Stromal cell of bone marrow (primary cell): Measurements from ENCODE around the gene KRTAP12-3.
"Not testable (repeated sequence)": the region's sequence is repeated elsewhere in the genome, so short reads cannot be mapped to it uniquely, and the experiment has no call there.

Source experiments
- DNase-seq: peaks from one replicate; pipeline ENCODE4 v3.0.0-alpha.2; 2012; ENCODE audit warnings: low read depth

The KRTAP12-3 gene

GRCh38 chr21:44650973-44651675, 6.6 kb upstream of the KRTAP12-3 start:
- DNase-seq = no peak

DNA sequence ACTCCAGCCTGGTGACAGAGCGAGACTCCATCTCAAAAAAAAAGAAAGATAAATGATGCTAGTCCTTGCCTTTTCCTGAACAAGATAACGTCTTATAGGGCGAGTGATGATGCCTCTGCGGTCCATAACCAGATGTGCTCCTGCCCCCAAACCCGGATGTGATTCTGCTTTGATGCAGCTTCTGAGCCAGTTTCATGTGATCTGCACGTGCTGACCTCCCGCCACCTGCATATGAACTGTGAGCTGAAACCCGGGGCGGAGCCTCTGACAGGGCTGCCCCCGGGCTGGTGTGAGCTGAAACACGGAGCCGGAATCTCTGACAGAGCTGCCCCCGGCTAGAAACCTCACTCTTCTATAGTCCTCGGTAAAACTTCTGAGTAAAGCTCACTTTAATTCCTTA, 4.6 kb upstream of the KRTAP12-3 start:
- no peak for DNase-seq

DNA sequence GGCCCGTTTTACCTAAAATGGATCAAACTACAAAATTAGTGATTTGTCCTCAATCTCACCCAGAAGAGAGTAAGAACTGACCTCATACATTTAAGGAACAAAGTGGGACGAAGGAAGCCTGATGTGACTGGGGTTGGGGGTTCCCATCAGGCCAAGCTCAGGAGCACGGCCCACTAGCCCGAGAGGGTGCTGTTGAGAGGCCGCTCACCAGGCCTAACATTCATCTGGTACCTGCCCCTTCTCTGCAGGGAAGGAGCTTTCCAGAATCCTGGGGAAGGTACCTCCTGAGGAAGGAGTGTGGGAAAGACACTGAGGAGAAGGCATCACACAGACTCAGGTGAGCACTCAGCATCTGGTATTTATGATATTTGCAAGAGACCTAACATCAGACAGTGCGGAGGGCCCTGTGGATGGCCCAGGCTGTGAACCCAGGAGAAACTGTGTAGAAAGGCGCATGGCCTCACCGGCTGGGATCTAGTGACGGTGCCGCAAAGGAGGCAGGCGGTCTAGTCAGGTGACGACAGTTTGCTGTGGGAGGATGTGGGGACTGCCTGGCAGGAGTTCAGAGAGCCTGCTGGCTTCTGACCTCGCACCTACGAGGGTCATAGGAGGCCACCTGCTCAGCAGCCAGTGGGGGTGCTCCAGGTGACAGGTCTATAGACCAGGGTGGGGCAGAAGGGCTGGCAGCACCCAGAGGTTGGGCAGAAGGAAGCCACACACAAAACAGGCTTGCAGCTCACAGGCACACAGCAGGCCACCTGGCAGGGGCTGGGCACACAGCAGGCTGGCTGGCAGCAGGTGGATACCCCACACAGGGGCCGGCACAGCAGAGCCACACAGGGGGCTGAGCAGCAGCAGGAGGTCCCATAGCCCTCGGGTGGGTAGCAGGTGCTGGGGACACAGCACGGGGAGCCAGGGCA, 3.8 kb upstream of the KRTAP12-3 start:
- DNase-seq = no peak

- no peak for DNase-seq
Observed at GRCh38 chr21:44654576-44655175, 3.1 kb upstream of the KRTAP12-3 start, which contains the start of gene KRTAP12-4. Gene KRTAP12-4, minus strand, starts transcription at chr21:44654659. Its CDS starts 45 bp downstream, at chr21:44654614.

- no peak for DNase-seq
Observed at GRCh38 chr21:44656868-44657267, 864 bp upstream of the KRTAP12-3 start.

DNA sequence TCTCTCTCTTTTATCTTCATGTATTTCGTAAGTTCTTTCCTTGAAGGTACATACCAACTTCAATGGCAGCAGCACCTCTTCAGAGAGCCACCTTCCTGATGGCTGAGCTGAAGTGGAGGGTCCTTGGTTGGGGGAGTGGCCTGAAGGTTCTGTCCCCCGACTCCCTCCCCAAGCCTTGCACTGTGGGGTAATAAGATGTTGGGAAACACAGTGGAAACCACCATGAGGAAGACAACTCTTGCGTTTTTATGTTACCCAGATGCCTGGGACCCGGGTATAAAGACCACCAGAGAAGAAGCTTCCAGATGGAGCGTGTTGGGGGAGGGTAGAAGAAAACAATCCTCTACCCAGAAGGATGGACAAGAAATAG, 794 bp downstream of the KRTAP12-3 start:
- DNase-seq = no peak

DNA sequence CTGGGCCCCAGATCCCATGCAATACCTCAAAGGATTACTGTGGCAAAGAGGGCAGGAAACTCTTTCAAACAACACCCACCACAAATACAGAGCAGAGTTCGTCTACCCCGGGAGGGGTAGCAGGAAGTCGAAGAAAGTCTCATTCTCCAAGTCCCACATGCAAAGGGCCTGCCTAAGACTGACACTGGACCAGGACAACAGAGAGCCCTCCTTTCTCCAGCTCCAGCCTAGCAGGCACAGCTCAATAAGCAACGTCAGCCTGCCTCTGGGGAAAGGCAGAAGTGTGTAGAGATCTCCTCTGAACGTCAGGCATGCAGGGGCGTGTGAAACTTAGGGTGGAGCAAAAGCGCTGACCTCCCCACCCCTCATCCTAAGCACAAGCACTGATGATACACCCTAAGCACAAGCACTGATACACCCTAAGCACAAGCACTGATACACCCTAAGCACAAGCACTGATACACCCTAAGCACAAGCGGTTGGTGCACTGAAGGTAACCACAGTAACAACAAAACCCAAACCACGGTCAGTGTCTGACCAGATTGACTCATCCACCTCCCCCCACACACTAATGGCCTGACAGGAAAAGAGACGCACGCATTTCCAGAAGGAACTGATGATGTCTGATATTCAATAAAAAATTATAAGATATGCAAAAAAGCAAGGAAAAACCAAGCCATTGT, 1.3 kb downstream of the KRTAP12-3 start:
- DNase-seq = no peak

DNA sequence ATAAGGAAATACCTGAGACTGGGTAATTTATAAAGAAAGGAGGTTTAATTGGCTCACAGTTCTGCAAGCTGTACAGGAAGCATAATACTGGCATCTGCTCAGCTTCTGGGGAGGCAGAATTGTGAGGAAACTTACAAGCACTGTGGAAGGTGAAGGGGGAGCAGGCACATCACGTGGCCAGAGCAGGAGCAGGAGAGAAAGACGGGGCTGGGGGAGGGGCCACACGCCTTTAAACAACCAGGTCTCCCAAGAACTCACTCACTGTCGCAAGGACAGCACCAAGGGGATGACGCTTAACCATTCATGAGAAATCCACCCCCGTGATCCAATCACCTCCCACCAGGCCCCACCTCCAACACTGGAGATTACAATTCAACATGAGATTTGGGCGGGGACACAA, 3.8 kb downstream of the KRTAP12-3 start:
- not testable (repeated sequence) for DNase-seq

DNA sequence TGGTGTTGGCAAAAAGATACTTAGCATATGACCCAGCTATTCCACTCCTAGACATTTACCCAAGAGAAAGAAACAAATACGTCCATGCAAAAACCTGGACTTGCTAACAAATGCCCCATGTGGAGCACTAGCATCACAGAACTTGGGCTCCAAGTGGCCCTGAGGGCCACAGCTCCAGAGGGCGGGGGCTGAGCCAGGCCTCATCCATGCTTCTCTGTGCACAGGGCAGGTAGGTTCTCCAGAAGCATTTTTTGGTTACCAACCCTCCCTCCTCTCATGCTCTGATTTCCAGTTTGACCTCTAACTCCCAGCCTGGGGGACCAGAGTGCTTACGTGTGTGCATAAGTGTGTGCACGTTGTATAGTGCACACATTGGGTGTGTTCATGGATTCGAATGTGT, 7.0 kb downstream of the KRTAP12-3 start:
- no peak for DNase-seq

GRCh38 chr21:44666401-44667320, 8.9 kb downstream of the KRTAP12-3 start, which contains the start of gene KRTAP12-2:
Gene KRTAP12-2, minus strand, starts transcription at chr21:44666927. Its CDS starts 41 bp downstream, at chr21:44666886.
- no peak for DNase-seq

DNA sequence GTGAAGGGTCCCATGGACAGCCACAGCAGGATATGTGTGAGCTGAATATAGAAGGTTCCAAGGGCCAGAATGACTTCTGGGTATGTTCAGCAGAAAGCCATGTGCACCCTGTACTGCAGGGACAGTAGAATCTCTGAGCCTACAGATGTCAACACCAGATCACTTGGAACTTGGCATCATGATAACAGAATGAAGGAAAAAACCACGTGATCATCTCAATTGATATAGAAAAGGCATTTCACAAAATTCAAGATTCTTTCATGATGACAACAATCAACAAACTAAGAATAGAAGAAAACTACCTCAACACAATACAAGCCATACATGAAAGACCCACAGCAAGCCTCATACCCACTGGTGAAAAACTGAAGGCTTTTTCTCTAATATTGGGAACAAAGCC, 9.9 kb downstream of the KRTAP12-3 start:
- DNase-seq = no peak

DNA sequence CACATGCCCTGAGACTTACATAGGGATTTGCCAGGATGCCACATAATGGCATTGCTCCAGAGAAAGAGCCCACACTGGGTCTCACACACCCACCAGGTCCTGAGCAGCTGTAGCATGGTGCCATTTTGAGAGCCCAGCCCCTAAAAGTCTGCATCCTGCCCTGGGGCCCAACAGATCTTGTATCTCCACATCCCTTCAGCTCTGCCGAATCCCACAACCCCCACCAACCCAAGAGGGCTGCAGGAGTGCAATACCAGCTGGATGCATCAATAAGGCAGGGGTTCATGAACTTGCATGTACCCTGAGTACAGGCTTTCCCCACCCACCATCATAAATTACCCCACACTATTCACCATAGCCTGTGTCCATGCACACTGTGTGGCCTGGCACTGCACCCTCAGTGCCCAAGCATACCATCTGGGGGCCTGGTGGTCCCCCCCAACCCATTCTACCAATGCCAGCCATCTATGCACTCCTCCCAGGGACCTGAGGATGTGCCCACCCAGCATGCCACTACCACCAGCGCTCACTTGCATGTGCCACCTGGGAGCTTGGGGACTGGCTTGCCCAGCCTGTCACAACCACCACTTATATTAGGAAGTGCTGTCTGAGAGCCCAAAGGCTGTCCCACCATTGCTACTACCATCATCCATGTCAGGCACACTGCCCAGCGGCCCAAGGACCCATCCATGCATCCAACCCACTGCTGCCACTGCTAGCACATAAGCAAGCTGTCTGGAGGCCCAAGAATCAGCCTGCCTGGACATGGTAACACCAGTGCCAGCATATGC, 13.1 kb downstream of the KRTAP12-3 start:
- no peak for DNase-seq

GRCh38 chr21:44671911-44672310, 14.2 kb downstream of the KRTAP12-3 start:
- no peak for DNase-seq

DNA sequence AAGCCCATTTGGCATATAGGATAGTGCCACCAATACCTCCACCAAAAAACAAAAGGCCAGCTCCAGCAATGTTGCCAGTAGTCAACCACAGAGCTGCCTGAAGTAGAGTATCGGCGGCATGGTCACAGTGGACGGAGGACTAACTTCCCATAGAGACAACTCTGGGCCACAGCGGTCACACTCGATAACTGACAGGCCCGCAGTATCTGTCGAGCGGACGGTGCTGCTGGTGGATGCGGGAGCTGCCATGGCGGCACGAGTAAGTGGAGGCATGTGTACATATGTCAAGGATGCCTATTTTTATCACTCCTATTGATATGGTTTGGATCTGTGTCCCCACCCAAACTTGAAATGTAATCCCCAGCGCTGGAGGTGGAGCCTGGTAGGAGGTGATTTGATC, 20.1 kb downstream of the KRTAP12-3 start:
- DNase-seq = no peak

DNA sequence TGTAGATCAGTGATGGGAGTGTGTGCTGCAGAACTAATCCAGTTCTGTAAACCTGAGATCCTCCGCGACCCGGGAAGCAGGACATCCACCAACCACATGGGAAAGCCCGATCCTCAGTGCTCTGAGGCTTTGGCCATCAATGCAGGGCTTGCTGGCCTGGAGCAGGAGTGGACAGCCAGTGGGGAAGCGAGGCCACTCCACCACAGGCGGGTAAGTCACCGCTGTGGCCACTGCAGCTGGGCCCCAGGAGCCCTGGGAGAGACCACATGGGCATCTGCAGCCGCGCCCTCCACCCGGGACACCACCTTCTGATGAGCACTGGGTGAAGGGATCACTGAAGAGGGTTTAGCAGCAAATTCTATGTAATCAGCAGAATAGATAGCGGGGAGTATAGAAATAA, 23.4 kb downstream of the KRTAP12-3 start:
- DNase-seq = no peak

DNA sequence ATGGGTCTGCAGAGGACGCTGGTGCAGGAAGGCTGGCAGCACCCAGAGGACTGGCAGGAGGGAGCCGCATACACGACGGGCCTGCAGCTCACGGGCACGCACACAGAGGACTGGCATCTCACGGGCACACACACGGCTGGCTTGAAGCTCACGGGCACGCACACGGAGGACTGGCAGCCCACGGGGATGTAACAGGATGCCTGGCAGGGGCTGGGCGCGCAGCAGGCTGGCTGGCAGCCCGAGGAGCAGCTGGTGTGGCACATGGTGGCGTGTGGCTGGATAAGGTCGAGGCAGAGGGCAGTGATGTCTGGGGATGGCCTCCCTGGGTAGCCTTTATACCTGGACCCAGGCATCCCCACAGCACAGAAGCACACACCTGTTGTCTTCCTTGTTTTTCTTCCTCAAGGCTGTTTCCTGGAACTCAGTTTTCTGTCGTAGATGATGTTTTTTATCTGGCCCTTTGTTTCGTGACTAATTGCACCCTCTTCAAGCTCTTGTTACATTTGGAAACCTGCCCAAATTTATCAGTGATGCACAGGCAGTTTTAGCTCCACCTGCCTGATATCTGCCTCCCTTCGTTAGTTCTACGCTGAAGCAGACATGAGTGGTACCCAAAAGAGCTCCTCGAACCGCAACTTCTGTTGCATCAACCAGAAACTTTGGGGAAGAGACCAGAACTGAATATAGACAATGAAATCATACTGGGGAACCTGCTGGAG, 24.3 kb downstream of the KRTAP12-3 start, which contains the start of gene KRTAP12-1:
Gene KRTAP12-1, minus strand, starts transcription at position 303 of the 719 bp plus-strand sequence. Its CDS starts 40 bp downstream, at position 263.
- no peak for DNase-seq

DNA sequence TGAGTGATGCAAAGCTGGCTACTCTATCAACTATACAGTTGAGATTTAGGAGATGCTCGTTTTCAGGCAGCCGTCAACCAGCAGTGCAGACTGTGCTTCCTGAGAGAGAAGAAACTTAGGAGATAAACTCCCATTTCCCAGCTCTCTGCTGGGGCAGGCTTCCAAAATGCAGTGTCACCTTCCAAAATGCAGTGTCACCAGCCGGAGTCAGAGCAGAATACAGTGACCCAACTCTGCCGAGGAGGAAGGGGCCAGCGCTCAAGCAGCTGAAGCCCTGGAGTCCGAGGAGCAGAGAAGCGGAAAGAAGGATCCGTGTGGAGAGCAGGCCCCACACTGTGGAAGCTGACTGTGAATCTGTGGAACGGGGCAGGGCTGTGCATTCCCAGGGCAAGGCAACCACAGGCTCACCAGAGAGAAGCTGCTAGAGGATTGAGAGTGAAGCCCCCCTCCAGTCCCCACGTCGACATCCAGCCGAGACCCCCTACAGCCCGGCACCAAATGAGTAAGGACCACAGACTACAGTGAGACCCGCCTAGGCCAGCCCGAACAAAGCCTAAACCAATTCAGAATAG, 24.9 kb downstream of the KRTAP12-3 start:
- DNase-seq = no peak

- no peak for DNase-seq
Observed at GRCh38 chr21:44684077-44684476, 26.3 kb downstream of the KRTAP12-3 start.

DNA sequence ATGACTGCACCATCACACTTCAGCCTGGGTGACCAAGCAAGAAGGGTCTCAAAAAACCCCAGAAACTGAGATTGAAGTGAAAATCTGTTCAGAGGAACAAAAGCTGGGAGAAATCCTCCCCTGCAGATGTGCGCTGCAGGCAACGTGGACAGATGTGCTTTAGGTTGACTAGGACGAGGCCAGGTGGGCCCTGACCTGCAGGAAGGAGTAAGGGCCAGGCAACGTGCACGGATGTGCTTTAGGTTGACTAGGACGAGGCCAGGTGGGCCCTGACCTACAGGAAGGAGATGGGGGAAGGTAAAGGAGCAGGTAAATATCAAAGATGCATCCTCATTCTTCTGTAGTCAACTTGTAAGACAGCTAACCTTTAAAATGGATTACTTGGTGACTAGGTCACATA, 26.8 kb downstream of the KRTAP12-3 start:
- DNase-seq = no peak
